ENCODE data around the gene ZNF569. TPM values are rescaled to one million over a fixed set of nuclear protein-coding genes. Genes with fewer than 3 reads are reported as not detected.

The ZNF569 gene
- polyA plus RNA-seq, 1 donor (not counting 4 experiments of a cell fraction or from before 2014, with no cell fraction given) = 2.9 TPM

DNA sequence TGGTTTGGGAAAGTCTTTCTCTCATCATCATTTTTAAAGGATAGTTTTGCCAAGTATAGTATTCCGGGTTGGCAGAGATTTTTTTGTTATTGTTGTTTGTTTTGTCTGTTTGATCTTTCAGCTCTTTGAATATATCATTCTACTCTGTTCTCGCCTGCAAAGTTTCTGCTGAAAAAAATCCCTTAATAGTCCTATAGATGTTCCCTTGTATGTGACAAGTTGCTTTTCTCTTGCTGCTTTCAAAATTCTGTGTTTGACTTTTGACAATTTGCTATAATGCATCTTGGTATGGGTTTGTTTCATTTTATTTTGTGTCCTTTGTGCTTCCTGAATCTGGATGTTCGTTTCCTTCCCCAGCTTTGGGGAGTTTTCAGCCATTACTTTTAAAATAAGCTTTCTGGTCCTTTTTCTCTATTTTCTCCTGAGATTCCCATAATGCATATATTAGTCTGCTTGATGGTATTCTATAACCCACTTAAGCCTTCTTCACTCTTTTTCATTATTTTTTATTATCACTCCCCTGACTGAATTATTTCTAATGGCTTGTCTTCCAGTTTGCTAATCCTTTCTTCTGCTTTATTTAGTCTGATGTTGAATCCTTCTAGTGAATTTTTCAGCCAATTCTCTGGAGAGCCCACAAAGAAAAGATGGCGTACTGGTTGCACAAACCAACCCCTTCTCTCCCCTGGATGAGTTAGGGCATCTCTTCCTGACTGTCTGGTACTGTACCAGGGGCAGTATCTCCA is 14.6 kb downstream of the ZNF569 start:
- Histone ChIP-seq H3K9me3 (ENCODE audit: control insufficient read depth, low read depth, low read length) (peaks cover 9% of the 10 kb centered on the region), H3K4me2 (ENCODE audit: control insufficient read depth, extremely low read depth, insufficient read depth, low read depth, low read length) (no peak overlapping the region), H3K9me1 (ENCODE audit: control insufficient read depth, extremely low read depth, insufficient read depth, low read length) (no peaks in the 10 kb centered on the region), H4K20me1 (ENCODE audit: control insufficient read depth, extremely low read depth, insufficient read depth, low read length) (no peaks in the 10 kb centered on the region), H3K27ac (ENCODE audit: control insufficient read depth, insufficient read depth, low read length) (no peak overlapping the region), H3K9ac (ENCODE audit: control insufficient read depth, extremely low read depth, insufficient read depth, low read length) (no peak overlapping the region), H2AFZ (ENCODE audit: control insufficient read depth, low read length) (no peak overlapping the region), H3K4me3 (ENCODE audit: control insufficient read depth in 2 of 3, extremely low read depth in 1 of 3, insufficient read depth in 2 of 3, low read depth in 1 of 3, low read length in 3 of 3) (no peak overlapping the region), H3K79me2 (ENCODE audit: control insufficient read depth, insufficient read depth, low read length) (no peaks in the 10 kb centered on the region), H3K36me3 (ENCODE audit: control insufficient read depth in 2 of 2, extremely low read depth in 1 of 2, insufficient read depth in 2 of 2, low read length in 2 of 2) (no peaks in the 10 kb centered on the region), H3K27me3 (ENCODE audit: control insufficient read depth, extremely low read depth, insufficient read depth, low read length) (no peaks in the 10 kb centered on the region), H3K4me1 (ENCODE audit: control insufficient read depth, extremely low read depth, insufficient read depth, low read length) (no peaks in the 10 kb centered on the region)
- FAIRE-seq = no peak
- DNase-seq (ENCODE audit: low read depth, low spot score) = no peak
- dilution Hi-C loops (cut with MboI; ENCODE audit: extremely low pct_ligation_motif_present, low sequenced_read_pairs) = no loop called here
- no peak for TF ChIP-seq EZH2 (IDR thresholded peaks at IDR 0.05; ENCODE audit: low read length)
- TF ChIP-seq, protein P1, sequence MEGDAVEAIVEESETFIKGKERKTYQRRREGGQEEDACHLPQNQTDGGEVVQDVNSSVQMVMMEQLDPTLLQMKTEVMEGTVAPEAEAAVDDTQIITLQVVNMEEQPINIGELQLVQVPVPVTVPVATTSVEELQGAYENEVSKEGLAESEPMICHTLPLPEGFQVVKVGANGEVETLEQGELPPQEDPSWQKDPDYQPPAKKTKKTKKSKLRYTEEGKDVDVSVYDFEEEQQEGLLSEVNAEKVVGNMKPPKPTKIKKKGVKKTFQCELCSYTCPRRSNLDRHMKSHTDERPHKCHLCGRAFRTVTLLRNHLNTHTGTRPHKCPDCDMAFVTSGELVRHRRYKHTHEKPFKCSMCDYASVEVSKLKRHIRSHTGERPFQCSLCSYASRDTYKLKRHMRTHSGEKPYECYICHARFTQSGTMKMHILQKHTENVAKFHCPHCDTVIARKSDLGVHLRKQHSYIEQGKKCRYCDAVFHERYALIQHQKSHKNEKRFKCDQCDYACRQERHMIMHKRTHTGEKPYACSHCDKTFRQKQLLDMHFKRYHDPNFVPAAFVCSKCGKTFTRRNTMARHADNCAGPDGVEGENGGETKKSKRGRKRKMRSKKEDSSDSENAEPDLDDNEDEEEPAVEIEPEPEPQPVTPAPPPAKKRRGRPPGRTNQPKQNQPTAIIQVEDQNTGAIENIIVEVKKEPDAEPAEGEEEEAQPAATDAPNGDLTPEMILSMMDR (optimal IDR thresholded peaks at IDR 0.05 in 1 of 3, IDR thresholded peaks at IDR 0.05 in 1 of 3, conservative IDR thresholded peaks at IDR 0.05 in 1 of 3; ENCODE audit: extremely low read depth in 1 of 3, insufficient read depth in 2 of 3, low read length in 3 of 3) = no peak

- no peaks in the 10 kb centered on the region for H3K79me2 ChIP-seq (ENCODE audit: control insufficient read depth, insufficient read depth, low read length)
- peaks cover 18% of the 10 kb centered on the region for H3K9me3 ChIP-seq (ENCODE audit: control insufficient read depth, low read depth, low read length)
Measured at GRCh38 chr19:37413313-37414084, 53.7 kb downstream of the ZNF569 start.

More at GRCh38 chr19:37413313-37414084, 53.7 kb downstream of the ZNF569 start:
- FAIRE-seq (no peak), DNase-seq (ENCODE audit: low read depth, low spot score) (no peak)
- H3K4me1 ChIP-seq (ENCODE audit: control insufficient read depth, extremely low read depth, insufficient read depth, low read length) = no peaks in the 10 kb centered on the region
- dilution Hi-C loops (cut with MboI; ENCODE audit: extremely low pct_ligation_motif_present, low sequenced_read_pairs) = no loop called here
- no peaks in the 10 kb centered on the region for H4K20me1 ChIP-seq (ENCODE audit: control insufficient read depth, extremely low read depth, insufficient read depth, low read length)
- no peak overlapping the region for H3K4me3 ChIP-seq (ENCODE audit: control insufficient read depth in 2 of 3, extremely low read depth in 1 of 3, insufficient read depth in 2 of 3, low read depth in 1 of 3, low read length in 3 of 3)
- H3K36me3 ChIP-seq (ENCODE audit: control insufficient read depth in 2 of 2, extremely low read depth in 1 of 2, insufficient read depth in 2 of 2, low read length in 2 of 2) = peaks cover 0 to 1% of the 10 kb centered on the region in 2 experiments
- TF ChIP-seq EZH2 (IDR thresholded peaks at IDR 0.05; ENCODE audit: low read length) = no peak
- TF ChIP-seq, protein P1 (optimal IDR thresholded peaks at IDR 0.05 in 1 of 3, IDR thresholded peaks at IDR 0.05 in 1 of 3, conservative IDR thresholded peaks at IDR 0.05 in 1 of 3; ENCODE audit: extremely low read depth in 1 of 3, insufficient read depth in 2 of 3, low read length in 3 of 3) = no peak
- H3K9me1 ChIP-seq (ENCODE audit: control insufficient read depth, extremely low read depth, insufficient read depth, low read length) = no peaks in the 10 kb centered on the region
- H3K9ac ChIP-seq (ENCODE audit: control insufficient read depth, extremely low read depth, insufficient read depth, low read length) = no peak overlapping the region
- H2AFZ ChIP-seq (ENCODE audit: control insufficient read depth, low read length) = no peak overlapping the region
- H3K27me3 ChIP-seq (ENCODE audit: control insufficient read depth, extremely low read depth, insufficient read depth, low read length) = no peaks in the 10 kb centered on the region
- no peak overlapping the region for H3K27ac ChIP-seq (ENCODE audit: control insufficient read depth, insufficient read depth, low read length)
- H3K4me2 ChIP-seq (ENCODE audit: control insufficient read depth, extremely low read depth, insufficient read depth, low read depth, low read length) = no peak overlapping the region

Measured in keratinocyte (primary cell).